ENCODE data around the gene C7.

DNA sequence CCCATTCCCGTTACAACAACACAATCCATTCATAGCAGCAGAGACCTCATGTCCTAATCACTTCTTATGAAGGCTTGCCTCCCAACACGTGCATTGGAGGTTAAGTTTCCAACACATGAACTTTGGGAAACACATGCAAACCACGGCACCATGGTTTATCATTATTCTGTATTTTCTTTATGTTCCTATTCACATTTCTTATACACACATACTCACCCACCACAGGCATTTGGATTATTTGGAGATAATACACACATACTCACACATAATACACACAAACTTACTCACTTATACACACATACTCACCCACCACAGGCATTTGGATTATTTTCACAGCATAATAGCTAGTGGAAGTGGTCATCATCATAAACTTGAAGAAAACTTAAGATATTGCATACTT lies 75.6 kb downstream of the C7 start:
- TF ChIP-seq, protein P1, sequence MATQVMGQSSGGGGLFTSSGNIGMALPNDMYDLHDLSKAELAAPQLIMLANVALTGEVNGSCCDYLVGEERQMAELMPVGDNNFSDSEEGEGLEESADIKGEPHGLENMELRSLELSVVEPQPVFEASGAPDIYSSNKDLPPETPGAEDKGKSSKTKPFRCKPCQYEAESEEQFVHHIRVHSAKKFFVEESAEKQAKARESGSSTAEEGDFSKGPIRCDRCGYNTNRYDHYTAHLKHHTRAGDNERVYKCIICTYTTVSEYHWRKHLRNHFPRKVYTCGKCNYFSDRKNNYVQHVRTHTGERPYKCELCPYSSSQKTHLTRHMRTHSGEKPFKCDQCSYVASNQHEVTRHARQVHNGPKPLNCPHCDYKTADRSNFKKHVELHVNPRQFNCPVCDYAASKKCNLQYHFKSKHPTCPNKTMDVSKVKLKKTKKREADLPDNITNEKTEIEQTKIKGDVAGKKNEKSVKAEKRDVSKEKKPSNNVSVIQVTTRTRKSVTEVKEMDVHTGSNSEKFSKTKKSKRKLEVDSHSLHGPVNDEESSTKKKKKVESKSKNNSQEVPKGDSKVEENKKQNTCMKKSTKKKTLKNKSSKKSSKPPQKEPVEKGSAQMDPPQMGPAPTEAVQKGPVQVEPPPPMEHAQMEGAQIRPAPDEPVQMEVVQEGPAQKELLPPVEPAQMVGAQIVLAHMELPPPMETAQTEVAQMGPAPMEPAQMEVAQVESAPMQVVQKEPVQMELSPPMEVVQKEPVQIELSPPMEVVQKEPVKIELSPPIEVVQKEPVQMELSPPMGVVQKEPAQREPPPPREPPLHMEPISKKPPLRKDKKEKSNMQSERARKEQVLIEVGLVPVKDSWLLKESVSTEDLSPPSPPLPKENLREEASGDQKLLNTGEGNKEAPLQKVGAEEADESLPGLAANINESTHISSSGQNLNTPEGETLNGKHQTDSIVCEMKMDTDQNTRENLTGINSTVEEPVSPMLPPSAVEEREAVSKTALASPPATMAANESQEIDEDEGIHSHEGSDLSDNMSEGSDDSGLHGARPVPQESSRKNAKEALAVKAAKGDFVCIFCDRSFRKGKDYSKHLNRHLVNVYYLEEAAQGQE (IDR thresholded peaks at IDR 0.05; ENCODE audit: insufficient read depth in 1 of 2, low read depth in 2 of 2, low read length in 2 of 2): no peak
- TF ChIP-seq POLR2AphosphoS5 (IDR thresholded peaks at IDR 0.05; ENCODE audit: low read depth, low read length): no peak

All from PFSK-1 (cell line).